Prostate gland (tissue), 2 donors: Measurements from ENCODE around the gene HNRNPM.

ENCODE experiments used
- POLR2AphosphoS5 ChIP-seq: sonication (generic); formaldehyde crosslinking; IDR thresholded peaks from one replicate; pipeline ENCODE4 v1.6.1; 2017; ENCODE audit warnings: antibody characterized with exemption
- TF ChIP-seq, protein P1 (sequence below), 4 experiments: fragments of 200-600 bp in 2 of 4; fragments of 450-650 bp in 2 of 4; sonication (generic) in 2 of 4; IDR thresholded peaks; 1 replicate in 3 of 4; 2 replicates in 1 of 4; pipeline ENCODE4 v1.5.1; 2016 to 2019; ENCODE audit warnings: antibody characterized with exemption in 4 of 4, mild to moderate bottlenecking in 2 of 4, moderate library complexity in 2 of 4

DNA sequence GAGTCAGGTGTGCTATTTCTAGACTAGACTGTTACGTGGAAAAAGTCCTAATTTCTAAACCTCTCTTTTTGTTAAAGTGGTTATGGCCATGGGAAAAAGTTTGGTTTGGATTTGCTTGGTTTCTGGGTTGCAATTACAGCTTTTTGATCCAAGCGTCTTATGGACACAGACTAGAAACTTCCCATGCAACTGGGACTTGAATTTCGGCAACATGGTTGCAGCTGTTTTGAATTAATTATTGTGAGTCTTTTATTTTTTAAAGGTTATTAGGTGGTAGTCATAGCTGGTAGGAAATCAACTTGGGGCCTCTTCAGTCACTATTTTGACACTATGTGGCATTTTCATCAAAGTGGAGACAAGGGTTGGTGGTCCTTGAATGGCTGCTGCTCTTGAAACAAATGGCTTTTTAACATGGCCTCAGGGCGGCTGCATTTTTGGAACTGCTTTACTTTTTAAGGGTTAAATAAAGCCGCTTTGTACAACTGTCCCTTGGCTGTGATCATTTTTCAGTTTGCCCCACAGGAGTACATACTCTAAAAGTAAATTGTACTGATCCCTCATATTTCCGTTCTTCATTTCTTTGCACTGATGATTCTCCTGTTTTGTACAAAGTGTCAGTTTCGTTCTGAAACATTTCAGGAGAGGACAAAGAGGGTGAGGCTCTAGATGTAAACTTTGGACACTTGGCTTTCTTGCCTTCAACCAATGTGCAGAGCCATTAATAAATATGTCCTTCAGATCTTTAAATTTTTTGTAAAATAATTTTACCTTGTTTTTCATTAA lies 15.9 kb downstream of the HNRNPM start:
- TF ChIP-seq, protein P1, sequence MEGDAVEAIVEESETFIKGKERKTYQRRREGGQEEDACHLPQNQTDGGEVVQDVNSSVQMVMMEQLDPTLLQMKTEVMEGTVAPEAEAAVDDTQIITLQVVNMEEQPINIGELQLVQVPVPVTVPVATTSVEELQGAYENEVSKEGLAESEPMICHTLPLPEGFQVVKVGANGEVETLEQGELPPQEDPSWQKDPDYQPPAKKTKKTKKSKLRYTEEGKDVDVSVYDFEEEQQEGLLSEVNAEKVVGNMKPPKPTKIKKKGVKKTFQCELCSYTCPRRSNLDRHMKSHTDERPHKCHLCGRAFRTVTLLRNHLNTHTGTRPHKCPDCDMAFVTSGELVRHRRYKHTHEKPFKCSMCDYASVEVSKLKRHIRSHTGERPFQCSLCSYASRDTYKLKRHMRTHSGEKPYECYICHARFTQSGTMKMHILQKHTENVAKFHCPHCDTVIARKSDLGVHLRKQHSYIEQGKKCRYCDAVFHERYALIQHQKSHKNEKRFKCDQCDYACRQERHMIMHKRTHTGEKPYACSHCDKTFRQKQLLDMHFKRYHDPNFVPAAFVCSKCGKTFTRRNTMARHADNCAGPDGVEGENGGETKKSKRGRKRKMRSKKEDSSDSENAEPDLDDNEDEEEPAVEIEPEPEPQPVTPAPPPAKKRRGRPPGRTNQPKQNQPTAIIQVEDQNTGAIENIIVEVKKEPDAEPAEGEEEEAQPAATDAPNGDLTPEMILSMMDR (IDR thresholded peaks at IDR 0.05), result no peak
- no peak for TF ChIP-seq POLR2AphosphoS5
